ENCODE results near the gene HBP1. TPM values are rescaled to one million over a fixed set of nuclear protein-coding genes. Genes with fewer than 3 reads are reported as not detected.
A peak's percentile ranks its signal among the peaks of the same experiment; 100 is the strongest.

HBP1 gene
- total RNA-seq, 4 donors from 2014 or later, result 111 to 182 (median 154) TPM

- 90 to 94% methylated on average over 2 of the region's 2 CpGs for WGBS, 2 donors
- intact Hi-C loops (cut with DNase I), result no loop called here
- Histone ChIP-seq H3K4me3 (replicated peaks in 1 of 3) (no peak overlapping the region), H3K36me3 (no peaks in the 10 kb centered on the region), H3K27me3 (no peaks in the 10 kb centered on the region), H3K4me1 (peaks cover 39 to 48% of the 10 kb centered on the region in 2 donors), H3K27ac (no peak overlapping the region), H3K9me3 (no peaks in the 10 kb centered on the region)
- TF ChIP-seq POLR2A (IDR thresholded peaks at IDR 0.05), result no peak
- TF ChIP-seq, protein P1, sequence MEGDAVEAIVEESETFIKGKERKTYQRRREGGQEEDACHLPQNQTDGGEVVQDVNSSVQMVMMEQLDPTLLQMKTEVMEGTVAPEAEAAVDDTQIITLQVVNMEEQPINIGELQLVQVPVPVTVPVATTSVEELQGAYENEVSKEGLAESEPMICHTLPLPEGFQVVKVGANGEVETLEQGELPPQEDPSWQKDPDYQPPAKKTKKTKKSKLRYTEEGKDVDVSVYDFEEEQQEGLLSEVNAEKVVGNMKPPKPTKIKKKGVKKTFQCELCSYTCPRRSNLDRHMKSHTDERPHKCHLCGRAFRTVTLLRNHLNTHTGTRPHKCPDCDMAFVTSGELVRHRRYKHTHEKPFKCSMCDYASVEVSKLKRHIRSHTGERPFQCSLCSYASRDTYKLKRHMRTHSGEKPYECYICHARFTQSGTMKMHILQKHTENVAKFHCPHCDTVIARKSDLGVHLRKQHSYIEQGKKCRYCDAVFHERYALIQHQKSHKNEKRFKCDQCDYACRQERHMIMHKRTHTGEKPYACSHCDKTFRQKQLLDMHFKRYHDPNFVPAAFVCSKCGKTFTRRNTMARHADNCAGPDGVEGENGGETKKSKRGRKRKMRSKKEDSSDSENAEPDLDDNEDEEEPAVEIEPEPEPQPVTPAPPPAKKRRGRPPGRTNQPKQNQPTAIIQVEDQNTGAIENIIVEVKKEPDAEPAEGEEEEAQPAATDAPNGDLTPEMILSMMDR (IDR thresholded peaks at IDR 0.05), result no peak
- no peak for DNase-seq
Observed at GRCh38 chr7:107173191-107173590, 4.4 kb downstream of the HBP1 start.

GRCh38 chr7:107173691-107174406 is 5.0 kb downstream of the HBP1 start:
- Histone ChIP-seq H3K27me3 (no peaks in the 10 kb centered on the region), H3K27ac (peak overlapping the region in 1 of 3 donors; percentile 4), H3K4me3 (replicated peaks in 1 of 3) (no peak overlapping the region), H3K9me3 (no peaks in the 10 kb centered on the region), H3K36me3 (no peaks in the 10 kb centered on the region), H3K4me1 (peaks cover 39 to 48% of the 10 kb centered on the region in 2 donors)
- 69 to 76% methylated on average over 4 of the region's 4 CpGs for WGBS, 2 donors
- TF ChIP-seq, protein P1 (IDR thresholded peaks at IDR 0.05), result no peak
- no peak for TF ChIP-seq POLR2A (IDR thresholded peaks at IDR 0.05)
- DNase-seq, result no peak
- intact Hi-C loops (cut with DNase I), result no loop called here

DNA sequence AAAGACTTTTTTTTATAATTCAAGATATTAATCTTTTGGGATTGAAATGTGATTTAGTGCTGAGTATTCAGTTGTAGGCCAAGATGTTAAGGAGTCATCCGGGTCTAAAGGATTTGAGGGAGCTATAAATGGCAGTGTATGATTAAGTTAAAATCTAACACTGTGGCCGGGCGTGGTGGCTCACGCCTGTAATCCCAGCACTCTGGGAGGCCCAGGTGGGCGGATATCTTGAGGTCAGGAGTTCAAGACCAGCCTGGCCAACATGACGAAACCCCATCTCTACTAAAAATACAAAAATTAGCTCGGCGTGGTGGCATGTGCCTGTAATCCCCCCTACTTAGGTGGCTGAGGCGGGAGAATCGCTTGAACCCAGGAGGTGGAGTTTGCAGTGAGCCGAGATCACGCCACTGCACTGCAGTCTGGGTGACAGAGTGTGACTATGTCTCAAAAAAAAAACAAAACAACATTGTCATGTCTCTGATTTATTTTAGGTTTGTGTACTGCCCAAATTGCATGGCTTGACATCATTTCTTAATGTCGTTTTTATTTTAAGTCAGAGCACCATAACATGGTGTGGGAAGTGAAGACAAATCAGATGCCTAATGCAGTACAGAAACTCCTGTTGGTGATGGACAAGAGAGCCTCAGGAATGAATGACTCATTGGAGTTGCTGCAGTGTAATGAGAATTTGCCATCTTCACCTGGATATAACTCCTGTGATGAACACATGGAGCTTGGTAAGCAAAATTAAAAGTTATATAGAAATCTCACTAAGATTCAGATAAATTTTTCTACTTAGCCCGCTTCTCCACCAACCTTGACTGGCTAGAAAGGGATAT is 10.7 kb downstream of the HBP1 start:
- WGBS, 2 donors, result 90 to 92% methylated on average over 14 of the region's 14 CpGs
- TF ChIP-seq, protein P1 (IDR thresholded peaks at IDR 0.05), result no peak
- TF ChIP-seq POLR2A (IDR thresholded peaks at IDR 0.05), result no peak
- H3K4me1 ChIP-seq, result peaks cover 24 to 27% of the 10 kb centered on the region in 2 donors

DNA sequence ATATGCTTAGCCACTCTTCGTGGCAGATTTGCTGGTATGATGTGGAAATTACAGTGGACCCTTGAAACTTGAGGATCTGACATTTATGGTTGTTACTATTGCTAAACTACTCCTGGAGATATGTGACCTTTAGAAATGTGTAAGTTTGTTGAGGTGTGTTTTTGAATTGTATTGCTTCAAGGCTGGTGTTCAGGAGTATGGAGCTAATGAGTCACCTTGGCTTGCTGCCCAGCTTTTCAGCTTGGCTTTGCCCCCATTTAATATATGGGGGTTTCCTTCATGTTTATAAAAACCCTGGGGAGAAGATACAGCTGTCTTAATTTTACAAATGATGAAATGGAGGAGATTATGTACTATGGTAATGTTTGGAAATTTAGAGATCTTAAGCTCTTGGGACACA is 11.6 kb downstream of the HBP1 start:
- H3K4me1 ChIP-seq, result peaks cover 18 to 19% of the 10 kb centered on the region in 2 donors
- no peaks in the 10 kb centered on the region for H3K9me3 ChIP-seq
- peaks cover 10 to 38% of the 10 kb centered on the region in 2 donors for H3K36me3 ChIP-seq
- TF ChIP-seq POLR2A (IDR thresholded peaks at IDR 0.05), result no peak
- peak; percentile 16 to 27 for DNase-seq
- no peak overlapping the region for H3K4me3 ChIP-seq (replicated peaks in 1 of 3)
- no peaks in the 10 kb centered on the region for H3K27me3 ChIP-seq
- intact Hi-C loops (cut with DNase I), result no loop called here
- WGBS, 2 donors, result 33 to 36% methylated on average over 1 of the region's 1 CpG
- peak overlapping the region in 1 of 3 donors; percentile 7 for H3K27ac ChIP-seq

More for the DNA sequence above, 10.7 kb downstream of the HBP1 start:
- intact Hi-C loops (cut with DNase I), result no loop called here
- no peaks in the 10 kb centered on the region for H3K9me3 ChIP-seq
- H3K27me3 ChIP-seq, result no peaks in the 10 kb centered on the region
- H3K4me3 ChIP-seq (replicated peaks in 1 of 3), result no peak overlapping the region
- H3K27ac ChIP-seq, result no peak overlapping the region
- DNase-seq, result no peak
- H3K36me3 ChIP-seq, result peaks cover 10 to 33% of the 10 kb centered on the region in 2 donors

- no peak for DNase-seq
- H3K4me1 ChIP-seq, result peaks cover 18 to 19% of the 10 kb centered on the region in 2 donors
- TF ChIP-seq POLR2A (IDR thresholded peaks at IDR 0.05), result no peak
- TF ChIP-seq, protein P1 (IDR thresholded peaks at IDR 0.05), result no peak
Observed at GRCh38 chr7:107181172-107181571, 12.4 kb downstream of the HBP1 start.

More at GRCh38 chr7:107181172-107181571, 12.4 kb downstream of the HBP1 start:
- no peaks in the 10 kb centered on the region for H3K9me3 ChIP-seq
- H3K27ac ChIP-seq, result no peak overlapping the region
- peaks cover 17 to 46% of the 10 kb centered on the region in 2 donors for H3K36me3 ChIP-seq
- H3K4me3 ChIP-seq (replicated peaks in 1 of 3), result no peak overlapping the region
- intact Hi-C loops (cut with DNase I), result no loop called here
- H3K27me3 ChIP-seq, result no peaks in the 10 kb centered on the region
- WGBS, 2 donors, result 91 to 92% methylated on average over 5 of the region's 5 CpGs

Measured in thyroid gland (tissue), 4 donors.